Measurements from ENCODE around the gene UVRAG. TPM values are rescaled to one million over a fixed set of nuclear protein-coding genes. Genes with fewer than 3 reads are reported as not detected.
"Not testable (repeated sequence)": the region's sequence is repeated elsewhere in the genome, so short reads cannot be mapped to it uniquely, and the experiment has no call there.

UVRAG gene
- total and polyA plus RNA-seq, 4 donors = 8.7 to 53.2 (median 18.3) TPM

DNA sequence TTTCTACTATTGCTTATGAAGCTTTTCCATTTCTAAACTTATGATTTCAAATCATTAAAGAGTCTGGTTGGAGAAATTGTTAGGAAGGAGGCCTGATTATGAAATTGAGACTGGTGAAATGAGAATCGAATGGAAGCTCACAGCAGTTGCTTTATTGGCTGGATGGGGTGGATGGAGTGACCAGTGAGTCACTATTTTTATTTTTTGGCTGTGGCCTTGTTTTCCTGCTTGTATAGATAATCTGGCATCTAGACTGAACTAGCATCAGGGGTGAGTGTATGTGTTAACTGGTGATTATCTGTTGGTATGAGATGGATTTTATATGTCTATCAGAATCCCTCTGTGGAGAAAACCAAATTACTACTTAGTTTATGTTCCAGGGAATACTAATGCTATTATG is 36.2 kb downstream of the UVRAG start:
- H3K27ac ChIP-seq (ENCODE audit: low read depth in 1 of 2, low read length in 1 of 2) = peak overlapping the region in 1 of 2 donors; percentile 41
- H3K4me3 ChIP-seq = no peak overlapping the region
- DNase-seq (peak in 1 of 3 donors; percentile 48), ATAC-seq (ENCODE audit: insufficient read depth, low FRiP score) (no peak)
- H3K36me3 ChIP-seq (ENCODE audit: control insufficient read depth in 4 of 4, insufficient read depth in 4 of 4, low read length in 4 of 4) = peaks cover 0 to 3% (median 2%) of the 10 kb centered on the region in 4 donors
- TF ChIP-seq, protein P1, sequence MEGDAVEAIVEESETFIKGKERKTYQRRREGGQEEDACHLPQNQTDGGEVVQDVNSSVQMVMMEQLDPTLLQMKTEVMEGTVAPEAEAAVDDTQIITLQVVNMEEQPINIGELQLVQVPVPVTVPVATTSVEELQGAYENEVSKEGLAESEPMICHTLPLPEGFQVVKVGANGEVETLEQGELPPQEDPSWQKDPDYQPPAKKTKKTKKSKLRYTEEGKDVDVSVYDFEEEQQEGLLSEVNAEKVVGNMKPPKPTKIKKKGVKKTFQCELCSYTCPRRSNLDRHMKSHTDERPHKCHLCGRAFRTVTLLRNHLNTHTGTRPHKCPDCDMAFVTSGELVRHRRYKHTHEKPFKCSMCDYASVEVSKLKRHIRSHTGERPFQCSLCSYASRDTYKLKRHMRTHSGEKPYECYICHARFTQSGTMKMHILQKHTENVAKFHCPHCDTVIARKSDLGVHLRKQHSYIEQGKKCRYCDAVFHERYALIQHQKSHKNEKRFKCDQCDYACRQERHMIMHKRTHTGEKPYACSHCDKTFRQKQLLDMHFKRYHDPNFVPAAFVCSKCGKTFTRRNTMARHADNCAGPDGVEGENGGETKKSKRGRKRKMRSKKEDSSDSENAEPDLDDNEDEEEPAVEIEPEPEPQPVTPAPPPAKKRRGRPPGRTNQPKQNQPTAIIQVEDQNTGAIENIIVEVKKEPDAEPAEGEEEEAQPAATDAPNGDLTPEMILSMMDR (IDR thresholded peaks at IDR 0.05; ENCODE audit: control extremely low read depth, extremely low read depth) = no peak
- WGBS, 2 donors = 36% methylated on average over 1 of the region's 1 CpG
- peaks cover 0 to 20% (median 7%) of the 10 kb centered on the region in 5 donors for H3K4me1 ChIP-seq (ENCODE audit: control insufficient read depth in 5 of 5, insufficient read depth in 5 of 5, low read length in 5 of 5)
- no peaks in the 10 kb centered on the region for H3K9me3 ChIP-seq (ENCODE audit: control insufficient read depth in 4 of 4, insufficient read depth in 3 of 4, low read length in 3 of 4)
- H3K27me3 ChIP-seq (ENCODE audit: control insufficient read depth in 3 of 3, insufficient read depth in 3 of 3, low read length in 2 of 3) = no peaks in the 10 kb centered on the region
- H3K9ac ChIP-seq (ENCODE audit: insufficient read depth in 1 of 2, low read length in 2 of 2) = no peak overlapping the region

DNA sequence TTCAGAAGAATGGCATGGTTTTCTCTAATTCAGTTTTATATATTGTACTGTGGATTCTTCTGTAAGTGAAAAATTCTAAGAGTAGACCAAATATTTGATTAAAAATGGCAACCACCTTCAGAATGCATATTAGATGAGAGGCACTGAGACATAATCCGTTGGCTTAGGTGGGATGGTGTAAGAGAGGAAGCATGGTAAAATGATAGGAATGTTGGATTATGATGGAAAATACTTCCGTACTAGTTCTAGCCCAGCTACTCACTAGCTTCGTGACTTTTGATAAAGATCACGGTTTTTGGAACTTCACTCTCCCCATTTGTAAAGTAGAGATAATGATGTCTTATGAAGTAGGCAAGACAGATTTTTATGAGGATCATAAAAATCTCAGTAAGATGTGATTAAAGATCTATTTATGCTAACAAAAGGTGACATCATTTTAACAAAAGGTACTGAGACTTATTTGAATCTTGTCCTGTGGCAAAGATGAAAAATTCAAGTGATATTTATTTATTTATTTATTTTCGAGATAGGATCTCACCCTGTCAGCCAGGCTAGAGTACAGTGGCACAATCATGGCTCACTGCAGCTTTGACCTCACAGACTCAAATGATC is 37.5 kb downstream of the UVRAG start:
- TF ChIP-seq, protein P1 (IDR thresholded peaks at IDR 0.05; ENCODE audit: control extremely low read depth, extremely low read depth) = no peak
- 92 to 93% methylated on average over 5 of the region's 5 CpGs for WGBS, 2 donors
- DNase-seq = no peak
- Histone ChIP-seq H3K4me3 (no peak overlapping the region), H3K9me3 (ENCODE audit: control insufficient read depth in 4 of 4, insufficient read depth in 3 of 4, low read length in 3 of 4) (no peaks in the 10 kb centered on the region), H3K27ac (ENCODE audit: low read depth in 1 of 2, low read length in 1 of 2) (no peak overlapping the region), H3K36me3 (ENCODE audit: control insufficient read depth in 4 of 4, insufficient read depth in 4 of 4, low read length in 4 of 4) (peaks cover 0 to 4% (median 2%) of the 10 kb centered on the region in 4 donors), H3K27me3 (ENCODE audit: control insufficient read depth in 3 of 3, insufficient read depth in 3 of 3, low read length in 2 of 3) (no peaks in the 10 kb centered on the region), H3K9ac (ENCODE audit: insufficient read depth in 1 of 2, low read length in 2 of 2) (no peak overlapping the region), H3K4me1 (ENCODE audit: control insufficient read depth in 5 of 5, insufficient read depth in 5 of 5, low read length in 5 of 5) (peaks cover 0 to 20% (median 6%) of the 10 kb centered on the region in 5 donors)
- ATAC-seq (ENCODE audit: insufficient read depth, low FRiP score) = no peak

DNA sequence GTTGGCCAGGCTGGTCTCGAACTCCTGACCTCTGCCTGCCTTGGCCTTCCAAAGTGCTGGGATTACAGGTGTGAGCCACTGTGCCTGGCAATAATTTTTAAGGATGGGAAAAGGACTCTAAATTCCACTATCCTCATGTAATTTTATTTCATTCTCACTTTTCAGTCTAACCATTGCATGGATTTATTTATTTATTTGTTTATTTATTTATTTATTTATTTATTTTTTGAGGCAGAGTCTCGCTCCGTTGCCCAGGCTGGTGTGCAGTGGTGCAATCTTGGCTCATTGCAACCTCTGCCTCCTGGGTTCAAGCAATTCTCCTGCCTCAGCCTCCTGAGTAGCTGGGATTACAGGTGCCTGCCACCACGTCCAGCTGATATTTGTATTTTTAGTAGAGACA is 38.6 kb downstream of the UVRAG start:
- not testable (repeated sequence) for H3K9ac ChIP-seq (ENCODE audit: insufficient read depth in 1 of 2, low read length in 2 of 2); DNase-seq; H3K4me3 ChIP-seq; H3K9me3 ChIP-seq (ENCODE audit: control insufficient read depth in 4 of 4, insufficient read depth in 3 of 4, low read length in 3 of 4); H3K36me3 ChIP-seq (ENCODE audit: control insufficient read depth in 4 of 4, insufficient read depth in 4 of 4, low read length in 4 of 4); ATAC-seq (ENCODE audit: insufficient read depth, low FRiP score); H3K27ac ChIP-seq (ENCODE audit: low read depth in 1 of 2, low read length in 1 of 2); H3K27me3 ChIP-seq (ENCODE audit: control insufficient read depth in 3 of 3, insufficient read depth in 3 of 3, low read length in 2 of 3)
- H3K4me1 ChIP-seq (ENCODE audit: control insufficient read depth in 5 of 5, insufficient read depth in 5 of 5, low read length in 5 of 5) = peaks cover 0 to 21% (median 6%) of the 10 kb centered on the region in 5 donors
- 98 to 99% methylated on average over 4 of the region's 4 CpGs for WGBS, 2 donors

DNA sequence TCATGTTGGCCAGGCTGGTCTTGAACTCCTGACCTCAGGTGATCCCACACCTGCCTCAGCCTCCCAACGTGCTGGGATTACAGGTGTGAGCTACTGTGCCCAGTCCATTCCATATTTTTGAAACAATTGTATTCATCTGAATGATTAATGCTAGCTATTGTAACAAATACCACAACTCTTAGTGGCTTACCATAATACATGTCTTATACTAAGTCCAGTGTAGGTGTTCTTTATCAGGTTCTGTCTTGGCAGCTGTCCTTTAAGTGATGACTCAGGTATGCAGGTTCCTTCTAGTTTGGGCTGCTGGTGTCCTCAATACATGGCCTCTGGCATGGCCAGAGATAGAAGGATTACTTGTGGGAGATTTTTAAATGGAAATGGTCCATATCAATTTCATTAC is 39.0 kb downstream of the UVRAG start:
- WGBS, 2 donors = 83 to 87% methylated on average over 1 of the region's 1 CpG
- ATAC-seq (ENCODE audit: insufficient read depth, low FRiP score) = no peak

More for the DNA sequence above, 39.0 kb downstream of the UVRAG start:
- Histone ChIP-seq H3K27me3 (ENCODE audit: control insufficient read depth in 3 of 3, insufficient read depth in 3 of 3, low read length in 2 of 3) (no peaks in the 10 kb centered on the region), H3K36me3 (ENCODE audit: control insufficient read depth in 4 of 4, insufficient read depth in 4 of 4, low read length in 4 of 4) (peaks cover 0 to 4% (median 2%) of the 10 kb centered on the region in 4 donors), H3K4me3 (no peak overlapping the region), H3K9ac (ENCODE audit: insufficient read depth in 1 of 2, low read length in 2 of 2) (no peak overlapping the region), H3K9me3 (ENCODE audit: control insufficient read depth in 4 of 4, insufficient read depth in 3 of 4, low read length in 3 of 4) (no peaks in the 10 kb centered on the region), H3K27ac (ENCODE audit: low read depth in 1 of 2, low read length in 1 of 2) (no peak overlapping the region), H3K4me1 (ENCODE audit: control insufficient read depth in 5 of 5, insufficient read depth in 5 of 5, low read length in 5 of 5) (peaks cover 0 to 24% (median 6%) of the 10 kb centered on the region in 5 donors)
- DNase-seq = no peak
- TF ChIP-seq, protein P1 (IDR thresholded peaks at IDR 0.05; ENCODE audit: control extremely low read depth, extremely low read depth) = no peak

Data from lung (tissue), 12 donors.